H9 (cell line): ENCODE data around the gene CYP2S1. TPM values are rescaled to one million over a fixed set of nuclear protein-coding genes. Genes with fewer than 3 reads are reported as not detected.
A peak's percentile ranks its signal among the peaks of the same experiment; 100 is the strongest.

Experiments
- DNase-seq: peaks from one replicate; pipeline ENCODE4 v3.0.0-alpha.2; 2017
- H2AFZ ChIP-seq: one replicate; pipeline ENCODE4 v1.6.1; 2013; ENCODE audit warnings: mild to moderate bottlenecking, low read length, control low read depth, moderate library complexity
- H2AK5ac ChIP-seq: 2 replicates; pipeline ENCODE4 v1.6.1; 2013; ENCODE audit warnings: low read length, control low read depth, mixed read lengths; ENCODE audit not compliant: insufficient read length
- H2BK120ac ChIP-seq: one replicate; pipeline ENCODE4 v1.6.1; 2013; ENCODE audit warnings: low read depth, mild to moderate bottlenecking, low read length, control low read depth, inconsistent platforms; ENCODE audit not compliant: poor library complexity, severe bottlenecking
- H2BK12ac ChIP-seq: 2 replicates; pipeline ENCODE4 v1.6.1; 2013; ENCODE audit warnings: low read length, control low read depth, mixed read lengths, low read depth; ENCODE audit not compliant: insufficient read length
- H2BK15ac ChIP-seq: 2 replicates; pipeline ENCODE4 v1.6.1; 2013; ENCODE audit warnings: low read depth, low read length, control low read depth
- H2BK20ac ChIP-seq: one replicate; pipeline ENCODE4 v1.6.1; 2013; ENCODE audit warnings: low read depth, mild to moderate bottlenecking, low read length, control low read depth, inconsistent platforms; ENCODE audit not compliant: poor library complexity, severe bottlenecking
- H2BK5ac ChIP-seq: 2 replicates; pipeline ENCODE4 v1.6.1; 2013; ENCODE audit warnings: low read length, control low read depth, mixed read lengths; ENCODE audit not compliant: insufficient read length
- H3K14ac ChIP-seq: 2 replicates; pipeline ENCODE4 v1.6.1; 2013; ENCODE audit warnings: low read length, control low read depth; ENCODE audit not compliant: insufficient read depth
- H3K18ac ChIP-seq: 2 replicates; pipeline ENCODE4 v1.6.1; 2013; ENCODE audit warnings: low read depth, mild to moderate bottlenecking, mixed read lengths, low read length, control low read depth; ENCODE audit not compliant: insufficient read length
- H3K23ac ChIP-seq: 2 replicates; pipeline ENCODE4 v1.6.1; 2013; ENCODE audit warnings: low read length, control low read depth, mixed read lengths, low read depth; ENCODE audit not compliant: insufficient read length
- H3K23me2 ChIP-seq: 2 replicates; pipeline ENCODE4 v1.6.1; 2013; ENCODE audit warnings: low read depth, mild to moderate bottlenecking, mixed read lengths, low read length, control low read depth; ENCODE audit not compliant: insufficient read length, poor library complexity, severe bottlenecking
- H3K27ac ChIP-seq: 2 replicates; pipeline ENCODE4 v1.5.1; 2013; ENCODE audit warnings: low read length, control low read depth, mixed read lengths, low read depth; ENCODE audit not compliant: insufficient read length
- H3K27me3 ChIP-seq: 2 replicates; pipeline ENCODE4 v1.6.1; 2013; ENCODE audit warnings: low read length, control low read depth, inconsistent platforms; ENCODE audit not compliant: insufficient read depth
- H3K4ac ChIP-seq: 2 replicates; pipeline ENCODE4 v1.6.1; 2013; ENCODE audit warnings: low read depth, mild to moderate bottlenecking, control low read depth, inconsistent platforms, low read length, moderate library complexity
- H3K4me1 ChIP-seq: 2 replicates; pipeline ENCODE4 v1.6.1; 2013; ENCODE audit warnings: low read length, control low read depth, inconsistent platforms; ENCODE audit not compliant: insufficient read depth
- H3K4me2 ChIP-seq: 2 replicates; pipeline ENCODE4 v1.6.1; 2013; ENCODE audit warnings: low read length, control low read depth, mixed read lengths; ENCODE audit not compliant: insufficient read length, insufficient read depth
- H3K56ac ChIP-seq: 2 replicates; pipeline ENCODE4 v1.6.1; 2013; ENCODE audit warnings: low read depth, mild to moderate bottlenecking, mixed read lengths, low read length, control low read depth; ENCODE audit not compliant: insufficient read length
- H3K79me1 ChIP-seq: 2 replicates; pipeline ENCODE4 v1.6.1; 2013; ENCODE audit warnings: low read depth, mild to moderate bottlenecking, moderate library complexity, low read length, control low read depth, inconsistent platforms; ENCODE audit not compliant: insufficient read depth, poor library complexity, severe bottlenecking
- H3K79me2 ChIP-seq: 2 replicates; pipeline ENCODE4 v1.6.1; 2013; ENCODE audit warnings: low read length, control low read depth, inconsistent platforms; ENCODE audit not compliant: insufficient read depth
- H3K9ac ChIP-seq: 2 replicates; pipeline ENCODE4 v1.6.1; 2013; ENCODE audit warnings: low read length, control low read depth, mixed read lengths; ENCODE audit not compliant: insufficient read length; ENCODE audit errors: extremely low read depth
- H3K9me3 ChIP-seq: one replicate; pipeline ENCODE4 v1.6.1; 2013; ENCODE audit warnings: low read depth, low read length, inconsistent platforms; ENCODE audit not compliant: control insufficient read depth
- H3T11ph ChIP-seq: one replicate; pipeline ENCODE4 v1.6.1; 2013; ENCODE audit warnings: mild to moderate bottlenecking, low read length, control low read depth, inconsistent platforms
- H4K20me1 ChIP-seq: one replicate; pipeline ENCODE4 v1.6.1; 2013; ENCODE audit not compliant: control insufficient read depth, insufficient read length, insufficient read depth
- H4K5ac ChIP-seq: 2 replicates; pipeline ENCODE4 v1.6.1; 2013; ENCODE audit warnings: low read depth, mild to moderate bottlenecking, mixed read lengths, low read length, control low read depth; ENCODE audit not compliant: insufficient read length
- H4K8ac ChIP-seq: replicated peaks from 2 replicates; pipeline ENCODE4 v1.6.1; 2013; ENCODE audit warnings: low read length, control low read depth, mixed read lengths, low read depth; ENCODE audit not compliant: insufficient read length
- H4K91ac ChIP-seq: 2 replicates; pipeline ENCODE4 v1.6.1; 2013; ENCODE audit warnings: low read depth, mild to moderate bottlenecking, moderate library complexity, mixed read lengths, low read length, control low read depth; ENCODE audit not compliant: insufficient read length
- H3K27ac Mint-ChIP-seq, 3 experiments: 2 replicates in 2 of 3; 3 replicates in 1 of 3; pipeline ENCODE4 v1.8.0; 2020 to 2021; ENCODE audit warnings: mixed read lengths in 3 of 3, mild to moderate bottlenecking in 1 of 3, moderate library complexity in 1 of 3
- H3K27me3 Mint-ChIP-seq: 2 replicates; pipeline ENCODE4 v1.8.0; 2021; ENCODE audit warnings: low read depth, mild to moderate bottlenecking, moderate library complexity, mixed read lengths
- H3K36me3 Mint-ChIP-seq, 3 experiments: 2 replicates in 2 of 3; 3 replicates in 1 of 3; pipeline ENCODE4 v1.8.0; 2020 to 2021; ENCODE audit warnings: low read depth in 3 of 3, mixed read lengths in 3 of 3; ENCODE audit not compliant: insufficient read depth in 1 of 3
- H3K4me1 Mint-ChIP-seq, 2 experiments: 2 replicates each; pipeline ENCODE4 v1.8.0; 2020; ENCODE audit warnings: mixed read lengths in 2 of 2
- H3K4me3 Mint-ChIP-seq, 2 experiments: 2 replicates in 1 of 2; 3 replicates in 1 of 2; pipeline ENCODE4 v1.8.0; 2020 to 2021; ENCODE audit warnings: mild to moderate bottlenecking in 2 of 2, mixed read lengths in 2 of 2, moderate library complexity in 1 of 2
- H3K9me3 Mint-ChIP-seq, 2 experiments: 2 replicates in 1 of 2; 3 replicates in 1 of 2; pipeline ENCODE4 v1.8.0; 2020; ENCODE audit warnings: mild to moderate bottlenecking in 2 of 2, mixed read lengths in 2 of 2, moderate library complexity in 1 of 2
- CTCF ChIP-seq: fragments of 200-600 bp; sonication (generic); conservative IDR thresholded peaks from 3 replicates; pipeline ENCODE4 v1.8.0; 2021; ENCODE audit warnings: antibody characterized with exemption, mild to moderate bottlenecking
- WGBS: extraction: QIAGEN DNeasy Blood & Tissue Kit; methylation state at CpG from one replicate; pipeline ENCODE4 v1.1.7; 2013; ENCODE audit warnings: missing lambda C conversion rate, low lambda C conversion rate, mixed read lengths; ENCODE audit not compliant: insufficient read length; ENCODE audit errors: extremely low coverage; 5-methylcytosine and 5-hydroxymethylcytosine counted together
- total RNA-seq: library from RNA; stranded (reverse); gene quantifications from 2 replicates; pipeline ENCODE4 v1.2.1, GENCODE V29; 2021

The CYP2S1 gene
- total RNA-seq, 1 experiment from 2014 or later = 159 TPM

DNA sequence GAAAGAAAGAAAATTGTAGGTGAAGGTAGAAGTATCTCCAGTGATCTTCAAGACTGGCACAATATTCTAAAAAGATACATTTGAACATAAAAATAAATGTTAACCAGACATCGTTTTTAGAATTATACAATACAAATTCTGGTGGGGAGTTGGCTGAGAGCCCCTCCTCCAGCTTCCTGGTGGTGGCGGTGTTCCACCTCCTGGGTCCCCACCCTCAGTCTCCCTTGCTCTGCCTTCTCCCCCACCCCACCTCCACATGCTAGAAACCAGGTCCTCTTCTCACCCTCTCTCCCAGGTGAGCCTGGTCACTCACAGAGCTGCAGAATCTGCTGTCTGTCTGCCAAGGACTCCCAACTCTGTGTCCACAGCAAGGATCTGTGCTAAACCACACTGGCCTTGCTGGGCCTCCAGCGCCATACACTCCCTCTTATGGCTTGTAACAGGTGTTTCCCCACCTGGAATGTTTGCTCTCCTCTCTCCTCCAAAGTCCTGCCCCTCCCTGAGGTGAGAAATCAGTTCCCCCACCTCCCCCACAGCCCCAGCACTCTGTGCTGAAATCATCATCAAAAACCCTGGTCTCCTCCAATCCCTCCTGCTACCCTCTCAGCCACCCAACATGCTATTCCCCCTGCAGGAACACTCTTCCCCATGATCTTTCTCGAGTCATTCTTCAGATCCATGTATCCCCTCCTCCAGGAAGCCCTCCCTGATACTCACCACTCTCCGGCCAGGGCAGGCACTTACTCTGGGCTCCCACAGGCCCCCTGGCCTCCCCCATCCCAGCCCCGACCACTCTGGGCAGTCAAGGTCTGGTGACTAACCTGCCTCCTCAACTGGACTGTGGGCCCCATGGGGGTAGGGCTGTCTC lies 20.5 kb upstream of the CYP2S1 start:
- no peak overlapping the region for H2BK15ac ChIP-seq
- no peak overlapping the region for H3K56ac ChIP-seq
- H2AK5ac ChIP-seq = no peak overlapping the region
- no peak overlapping the region; the same call in 1 of the 2 replicates for H3K14ac ChIP-seq
- no peak overlapping the region for H3K4me2 ChIP-seq
- DNase-seq = no peak
- H2BK20ac ChIP-seq = no peak overlapping the region
- no peak overlapping the region for H3K23ac ChIP-seq
- no peak overlapping the region for H2AFZ ChIP-seq
- no peak overlapping the region for H2BK120ac ChIP-seq
- peak overlapping the region; percentile 55 to 92 (median 72); a peak in 4 of 7 replicates for H3K27ac Mint-ChIP-seq
- peak overlapping the region in 1 of 2 experiments; percentile 22; a peak in 1 of 5 replicates for H3K4me3 Mint-ChIP-seq
- peak; percentile 56; the same call in 2 of the 3 replicates for TF ChIP-seq CTCF
- peaks cover 3% of the 10 kb centered on the region for H3K23me2 ChIP-seq
- no peak overlapping the region for H2BK5ac ChIP-seq
- H3K4me1 Mint-ChIP-seq = peaks cover 29 to 32% of the 10 kb centered on the region in 2 experiments
- no peak overlapping the region for H4K8ac ChIP-seq
- WGBS = no CpG with 5 or more reads among the region's 6 CpGs
- no peak overlapping the region for H2BK12ac ChIP-seq
- no peaks in the 10 kb centered on the region for H3K9me3 Mint-ChIP-seq
- no peak overlapping the region for H4K91ac ChIP-seq
- H3K4me1 ChIP-seq = peaks cover 5% of the 10 kb centered on the region; the same call in 1 of the 2 replicates
- H3T11ph ChIP-seq = no peak overlapping the region
- no peak overlapping the region for H4K5ac ChIP-seq
- no peaks in the 10 kb centered on the region for H3K79me2 ChIP-seq
- no peak overlapping the region for H3K4ac ChIP-seq
- H3K18ac ChIP-seq = no peak overlapping the region
- H3K79me1 ChIP-seq = no peaks in the 10 kb centered on the region
- H3K27me3 Mint-ChIP-seq = no peaks in the 10 kb centered on the region
- no peak overlapping the region for H3K9ac ChIP-seq
- no peaks in the 10 kb centered on the region for H3K9me3 ChIP-seq
- no peak overlapping the region for H3K27ac ChIP-seq
- H4K20me1 ChIP-seq = no peaks in the 10 kb centered on the region
- no peaks in the 10 kb centered on the region for H3K27me3 ChIP-seq
- peaks cover 0 to 5% (median 3%) of the 10 kb centered on the region in 3 experiments; a peak in 3 of 7 replicates for H3K36me3 Mint-ChIP-seq
